Fibroblast of the conjunctiva (primary cell): ENCODE results near the gene LPP.
A peak's percentile ranks its signal among the peaks of the same experiment; 100 is the strongest.
"Not testable (repeated sequence)": the region's sequence is repeated elsewhere in the genome, so short reads cannot be mapped to it uniquely, and the experiment has no call there.

ENCODE experiments used
- DNase-seq: peaks from one replicate; pipeline ENCODE4 v3.0.0-alpha.2; 2010; ENCODE audit warnings: low read depth

LPP gene

GRCh38 chr3:188680189-188680588 is 526.2 kb downstream of the LPP start:
- no peak for DNase-seq

- DNase-seq = no peak
These were observed 526.6 kb downstream of the LPP start for GRCh38 chr3:188680605-188681004.

- DNase-seq = no peak
These were observed 528.4 kb downstream of the LPP start for GRCh38 chr3:188682316-188682715.

GRCh38 chr3:188683032-188683521 is 529.1 kb downstream of the LPP start:
- peak; percentile 61 for DNase-seq

- no peak for DNase-seq
These were observed 530.3 kb downstream of the LPP start for GRCh38 chr3:188684276-188684675.

- DNase-seq = no peak
These were observed 531.8 kb downstream of the LPP start for GRCh38 chr3:188685789-188686188.

- no peak for DNase-seq
These were observed 532.4 kb downstream of the LPP start for GRCh38 chr3:188686324-188686723.

- DNase-seq = peak; percentile 12
These were observed 533.4 kb downstream of the LPP start for GRCh38 chr3:188687389-188687788.

GRCh38 chr3:188689101-188689574 is 535.2 kb downstream of the LPP start:
- peak; percentile 91 for DNase-seq

- no peak for DNase-seq
These were observed 536.1 kb downstream of the LPP start for GRCh38 chr3:188690064-188690463.

- no peak for DNase-seq
These were observed 537.0 kb downstream of the LPP start for GRCh38 chr3:188691004-188691403.

- no peak for DNase-seq
These were observed 537.7 kb downstream of the LPP start for GRCh38 chr3:188691665-188692064.

- no peak for DNase-seq
These were observed 538.7 kb downstream of the LPP start for GRCh38 chr3:188692700-188693099.

- no peak for DNase-seq
These were observed 539.5 kb downstream of the LPP start for GRCh38 chr3:188693435-188693834.

GRCh38 chr3:188695241-188695640 is 541.3 kb downstream of the LPP start:
- no peak for DNase-seq

GRCh38 chr3:188697127-188697526 is 543.2 kb downstream of the LPP start:
- DNase-seq = no peak

GRCh38 chr3:188698436-188698835 is 544.5 kb downstream of the LPP start:
- no peak for DNase-seq

GRCh38 chr3:188700501-188700900 is 546.5 kb downstream of the LPP start:
- DNase-seq = no peak

- DNase-seq = no peak
These were observed 547.0 kb downstream of the LPP start for GRCh38 chr3:188700918-188701317.

GRCh38 chr3:188701485-188701969 is 547.6 kb downstream of the LPP start:
- DNase-seq = no peak

GRCh38 chr3:188702028-188702427 is 548.1 kb downstream of the LPP start:
- DNase-seq = not testable (repeated sequence)

GRCh38 chr3:188706176-188706575 is 552.2 kb downstream of the LPP start:
- no peak for DNase-seq

- no peak for DNase-seq
These were observed 552.6 kb downstream of the LPP start for GRCh38 chr3:188706599-188706998.
